GM12878 (cell line): ENCODE data around the gene LSM7.

ENCODE experiments used
- ASH2L ChIP-seq: fragments of 300-600, 200-600 bp; sonication (generic); IDR thresholded peaks from 2 replicates; pipeline ENCODE4 v1.6.1; 2017; ENCODE audit warnings: low read depth, mild to moderate bottlenecking, borderline replicate concordance
- EZH2 ChIP-seq: IDR thresholded peaks from 2 replicates; pipeline ENCODE4 v1.6.1; 2012; ENCODE audit warnings: low read depth, mild to moderate bottlenecking, control low read depth, inconsistent platforms, low read length, borderline replicate concordance; ENCODE audit not compliant: control insufficient read depth
- MXI1 ChIP-seq: fragments of 150-350 bp; IDR thresholded peaks from 2 replicates; pipeline ENCODE4 v1.6.1; 2011; ENCODE audit warnings: low read depth, mild to moderate bottlenecking, inconsistent platforms, low read length, improper control_type of control experiment
- POLR2A ChIP-seq: IDR thresholded peaks from 2 replicates; pipeline ENCODE4 v1.6.1; 2011; ENCODE audit warnings: low read depth, mild to moderate bottlenecking, low read length
- POLR2AphosphoS5 ChIP-seq: IDR thresholded peaks from 2 replicates; pipeline ENCODE4 v1.6.1; 2011; ENCODE audit warnings: mild to moderate bottlenecking, low read length, inconsistent platforms
- TF ChIP-seq, protein P1 (sequence below): IDR thresholded peaks from 2 replicates; pipeline ENCODE4 v1.6.1; 2011; ENCODE audit warnings: borderline replicate concordance, low read depth, mild to moderate bottlenecking, moderate library complexity, low read length; ENCODE audit not compliant: insufficient read depth, poor library complexity, severe bottlenecking
- TF ChIP-seq, protein P2 (sequence below): fragments of 450-650 bp; IDR thresholded peaks from 2 replicates; pipeline ENCODE4 v1.6.1; 2017; ENCODE audit warnings: mild to moderate bottlenecking
- TF ChIP-seq, protein P3 (sequence below), 3 experiments: IDR thresholded peaks in 2 of 3; conservative IDR thresholded peaks in 1 of 3; 2 replicates each; pipeline ENCODE4 v1.5.1; 2011; ENCODE audit warnings: low read depth in 3 of 3, low read length in 3 of 3, mild to moderate bottlenecking in 3 of 3, control low read depth in 2 of 3, moderate library complexity in 2 of 3, inconsistent platforms in 1 of 3, mixed read lengths in 1 of 3; ENCODE audit not compliant: control insufficient read depth in 2 of 3, insufficient read depth in 1 of 3; ENCODE audit errors: extremely low read depth in 1 of 3
- TF ChIP-seq, protein P4 (sequence below): IDR thresholded peaks from 2 replicates; pipeline ENCODE4 v1.6.1; 2011; ENCODE audit warnings: mild to moderate bottlenecking, low read depth, low read length, moderate library complexity; ENCODE audit not compliant: insufficient replicate concordance
- TF ChIP-seq, protein P5 (sequence below): IDR thresholded peaks from 2 replicates; pipeline ENCODE4 v1.6.1; 2011; ENCODE audit warnings: low read depth, low read length, improper control_type of control experiment, borderline replicate concordance
- TF ChIP-seq, protein P6 (sequence below): IDR thresholded peaks from 2 replicates; pipeline ENCODE4 v1.6.1; 2011; ENCODE audit warnings: low read depth, mild to moderate bottlenecking, low read length, moderate library complexity, borderline replicate concordance; ENCODE audit errors: extremely low read depth

DNA sequence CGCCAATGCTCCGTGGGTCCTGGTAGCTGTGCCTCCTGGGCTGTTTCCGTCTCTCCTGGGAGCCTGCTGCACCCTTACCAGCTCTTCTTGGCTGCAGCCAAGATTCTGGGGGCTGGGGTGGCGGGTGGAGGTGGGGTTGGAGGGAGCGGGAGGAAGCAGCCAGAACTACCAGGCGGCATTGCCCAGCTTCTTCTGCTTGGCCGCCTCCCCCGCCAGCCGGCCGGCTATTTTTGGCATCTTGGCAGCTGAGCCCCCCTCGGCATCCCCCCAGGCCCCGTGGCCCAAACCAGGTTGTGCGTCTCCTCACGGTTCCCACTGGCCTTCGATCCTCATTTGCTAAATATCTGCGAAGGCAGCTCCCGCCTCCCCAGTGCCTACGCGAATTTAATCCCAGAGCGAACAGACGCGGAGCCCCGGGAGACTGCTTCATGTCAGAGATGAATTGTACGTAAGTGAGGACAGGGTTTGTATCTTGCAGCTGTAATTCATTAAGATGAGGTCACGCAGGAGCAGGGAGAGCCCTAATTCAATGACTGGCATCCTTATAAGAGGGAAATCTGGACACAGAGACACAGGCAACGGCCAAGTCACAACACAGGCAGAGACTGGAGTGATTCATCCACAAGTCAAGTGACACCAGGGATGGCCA is 33.6 kb downstream of the LSM7 start:
- no peak for TF ChIP-seq POLR2AphosphoS5
- TF ChIP-seq, protein P1, sequence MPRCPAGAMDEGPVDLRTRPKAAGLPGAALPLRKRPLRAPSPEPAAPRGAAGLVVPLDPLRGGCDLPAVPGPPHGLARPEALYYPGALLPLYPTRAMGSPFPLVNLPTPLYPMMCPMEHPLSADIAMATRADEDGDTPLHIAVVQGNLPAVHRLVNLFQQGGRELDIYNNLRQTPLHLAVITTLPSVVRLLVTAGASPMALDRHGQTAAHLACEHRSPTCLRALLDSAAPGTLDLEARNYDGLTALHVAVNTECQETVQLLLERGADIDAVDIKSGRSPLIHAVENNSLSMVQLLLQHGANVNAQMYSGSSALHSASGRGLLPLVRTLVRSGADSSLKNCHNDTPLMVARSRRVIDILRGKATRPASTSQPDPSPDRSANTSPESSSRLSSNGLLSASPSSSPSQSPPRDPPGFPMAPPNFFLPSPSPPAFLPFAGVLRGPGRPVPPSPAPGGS, result no peak
- TF ChIP-seq EZH2, result no peak
- TF ChIP-seq ASH2L, result no peak
- TF ChIP-seq, protein P2, sequence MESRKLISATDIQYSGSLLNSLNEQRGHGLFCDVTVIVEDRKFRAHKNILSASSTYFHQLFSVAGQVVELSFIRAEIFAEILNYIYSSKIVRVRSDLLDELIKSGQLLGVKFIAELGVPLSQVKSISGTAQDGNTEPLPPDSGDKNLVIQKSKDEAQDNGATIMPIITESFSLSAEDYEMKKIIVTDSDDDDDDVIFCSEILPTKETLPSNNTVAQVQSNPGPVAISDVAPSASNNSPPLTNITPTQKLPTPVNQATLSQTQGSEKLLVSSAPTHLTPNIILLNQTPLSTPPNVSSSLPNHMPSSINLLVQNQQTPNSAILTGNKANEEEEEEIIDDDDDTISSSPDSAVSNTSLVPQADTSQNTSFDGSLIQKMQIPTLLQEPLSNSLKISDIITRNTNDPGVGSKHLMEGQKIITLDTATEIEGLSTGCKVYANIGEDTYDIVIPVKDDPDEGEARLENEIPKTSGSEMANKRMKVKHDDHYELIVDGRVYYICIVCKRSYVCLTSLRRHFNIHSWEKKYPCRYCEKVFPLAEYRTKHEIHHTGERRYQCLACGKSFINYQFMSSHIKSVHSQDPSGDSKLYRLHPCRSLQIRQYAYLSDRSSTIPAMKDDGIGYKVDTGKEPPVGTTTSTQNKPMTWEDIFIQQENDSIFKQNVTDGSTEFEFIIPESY, result no peak
- TF ChIP-seq, protein P3, sequence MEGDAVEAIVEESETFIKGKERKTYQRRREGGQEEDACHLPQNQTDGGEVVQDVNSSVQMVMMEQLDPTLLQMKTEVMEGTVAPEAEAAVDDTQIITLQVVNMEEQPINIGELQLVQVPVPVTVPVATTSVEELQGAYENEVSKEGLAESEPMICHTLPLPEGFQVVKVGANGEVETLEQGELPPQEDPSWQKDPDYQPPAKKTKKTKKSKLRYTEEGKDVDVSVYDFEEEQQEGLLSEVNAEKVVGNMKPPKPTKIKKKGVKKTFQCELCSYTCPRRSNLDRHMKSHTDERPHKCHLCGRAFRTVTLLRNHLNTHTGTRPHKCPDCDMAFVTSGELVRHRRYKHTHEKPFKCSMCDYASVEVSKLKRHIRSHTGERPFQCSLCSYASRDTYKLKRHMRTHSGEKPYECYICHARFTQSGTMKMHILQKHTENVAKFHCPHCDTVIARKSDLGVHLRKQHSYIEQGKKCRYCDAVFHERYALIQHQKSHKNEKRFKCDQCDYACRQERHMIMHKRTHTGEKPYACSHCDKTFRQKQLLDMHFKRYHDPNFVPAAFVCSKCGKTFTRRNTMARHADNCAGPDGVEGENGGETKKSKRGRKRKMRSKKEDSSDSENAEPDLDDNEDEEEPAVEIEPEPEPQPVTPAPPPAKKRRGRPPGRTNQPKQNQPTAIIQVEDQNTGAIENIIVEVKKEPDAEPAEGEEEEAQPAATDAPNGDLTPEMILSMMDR (IDR thresholded peaks at IDR 0.05 in 2 of 3, conservative IDR thresholded peaks at IDR 0.05 in 1 of 3; ENCODE audit: control insufficient read depth in 2 of 3, extremely low read depth in 1 of 3, insufficient read depth in 1 of 3, low read depth in 3 of 3, low read length in 3 of 3), result no peak
- TF ChIP-seq MXI1, result no peak
- TF ChIP-seq, protein P4, sequence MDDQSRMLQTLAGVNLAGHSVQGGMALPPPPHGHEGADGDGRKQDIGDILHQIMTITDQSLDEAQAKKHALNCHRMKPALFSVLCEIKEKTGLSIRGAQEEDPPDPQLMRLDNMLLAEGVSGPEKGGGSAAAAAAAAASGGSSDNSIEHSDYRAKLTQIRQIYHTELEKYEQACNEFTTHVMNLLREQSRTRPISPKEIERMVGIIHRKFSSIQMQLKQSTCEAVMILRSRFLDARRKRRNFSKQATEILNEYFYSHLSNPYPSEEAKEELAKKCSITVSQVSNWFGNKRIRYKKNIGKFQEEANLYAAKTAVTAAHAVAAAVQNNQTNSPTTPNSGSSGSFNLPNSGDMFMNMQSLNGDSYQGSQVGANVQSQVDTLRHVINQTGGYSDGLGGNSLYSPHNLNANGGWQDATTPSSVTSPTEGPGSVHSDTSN, result no peak
- TF ChIP-seq, protein P5, sequence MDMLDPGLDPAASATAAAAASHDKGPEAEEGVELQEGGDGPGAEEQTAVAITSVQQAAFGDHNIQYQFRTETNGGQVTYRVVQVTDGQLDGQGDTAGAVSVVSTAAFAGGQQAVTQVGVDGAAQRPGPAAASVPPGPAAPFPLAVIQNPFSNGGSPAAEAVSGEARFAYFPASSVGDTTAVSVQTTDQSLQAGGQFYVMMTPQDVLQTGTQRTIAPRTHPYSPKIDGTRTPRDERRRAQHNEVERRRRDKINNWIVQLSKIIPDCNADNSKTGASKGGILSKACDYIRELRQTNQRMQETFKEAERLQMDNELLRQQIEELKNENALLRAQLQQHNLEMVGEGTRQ, result no peak
- TF ChIP-seq POLR2A, result no peak
- TF ChIP-seq, protein P6, sequence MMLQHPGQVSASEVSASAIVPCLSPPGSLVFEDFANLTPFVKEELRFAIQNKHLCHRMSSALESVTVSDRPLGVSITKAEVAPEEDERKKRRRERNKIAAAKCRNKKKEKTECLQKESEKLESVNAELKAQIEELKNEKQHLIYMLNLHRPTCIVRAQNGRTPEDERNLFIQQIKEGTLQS, result no peak
